Rectal smooth muscle tissue (tissue), 1 donor: ENCODE measurements around the gene NDE1.

Experiments used
- H3K27ac ChIP-seq: one replicate; pipeline ENCODE4 v1.7.0; 2013; ENCODE audit warnings: low read depth, low read length, inconsistent platforms
- H3K27me3 ChIP-seq: one replicate; pipeline ENCODE4 v1.7.0; 2013; ENCODE audit warnings: low read length; ENCODE audit not compliant: control insufficient read depth, insufficient read depth
- H3K36me3 ChIP-seq: one replicate; pipeline ENCODE4 v1.7.0; 2013; ENCODE audit warnings: low read length; ENCODE audit not compliant: control insufficient read depth, insufficient read depth
- H3K4me1 ChIP-seq: one replicate; pipeline ENCODE4 v1.7.0; 2013; ENCODE audit warnings: low read length; ENCODE audit not compliant: control insufficient read depth, insufficient read depth
- H3K4me3 ChIP-seq: one replicate; pipeline ENCODE4 v1.7.0; 2013; ENCODE audit warnings: low read length
- H3K9ac ChIP-seq: one replicate; pipeline ENCODE4 v1.7.0; 2013; ENCODE audit warnings: low read length

The NDE1 gene

GRCh38 chr16:15757630-15758251 lies 107.7 kb downstream of the NDE1 start:
- Histone ChIP-seq H3K27ac (no peak overlapping the region), H3K4me1 (peaks cover 6% of the 10 kb centered on the region), H3K4me3 (no peak overlapping the region), H3K36me3 (peaks cover 43% of the 10 kb centered on the region), H3K27me3 (no peaks in the 10 kb centered on the region), H3K9ac (no peak overlapping the region)

DNA sequence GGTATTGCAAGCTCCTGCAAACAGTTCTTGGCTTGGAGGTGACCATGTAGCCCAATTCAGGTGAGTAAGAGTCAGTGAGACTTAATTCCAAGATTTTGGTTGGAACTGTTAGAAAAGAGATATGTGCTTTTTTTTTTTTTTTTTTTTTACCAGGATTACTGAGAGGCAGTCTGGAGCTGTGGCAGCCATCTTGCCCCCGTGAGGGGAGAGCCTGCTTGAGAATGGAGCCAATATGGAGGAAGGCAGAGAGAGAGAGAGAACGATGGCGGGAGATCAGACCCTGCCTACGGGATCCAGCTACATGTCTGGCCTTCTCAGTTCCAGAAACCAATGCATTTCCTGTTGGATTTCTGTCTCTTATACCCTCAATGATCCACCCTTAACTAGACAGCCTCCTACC lies 109.0 kb downstream of the NDE1 start:
- Histone ChIP-seq H3K9ac (no peak overlapping the region), H3K4me1 (peaks cover 8% of the 10 kb centered on the region), H3K27ac (peak overlapping the region; percentile 7)

GRCh38 chr16:15760129-15760528 lies 110.1 kb downstream of the NDE1 start:
- peaks cover 29% of the 10 kb centered on the region for H3K36me3 ChIP-seq
- H3K4me3 ChIP-seq = no peak overlapping the region
- H3K27me3 ChIP-seq = no peaks in the 10 kb centered on the region
- no peak overlapping the region for H3K27ac ChIP-seq
- H3K9ac ChIP-seq = no peak overlapping the region
- H3K4me1 ChIP-seq = peaks cover 14% of the 10 kb centered on the region

More for the DNA sequence above, 109.0 kb downstream of the NDE1 start:
- Histone ChIP-seq H3K4me3 (no peak overlapping the region), H3K36me3 (peaks cover 32% of the 10 kb centered on the region), H3K27me3 (no peaks in the 10 kb centered on the region)

- no peak overlapping the region for H3K4me3 ChIP-seq
- H3K9ac ChIP-seq = no peak overlapping the region
- H3K4me1 ChIP-seq = peaks cover 16% of the 10 kb centered on the region
- peak overlapping the region; percentile 55 for H3K27ac ChIP-seq
- H3K27me3 ChIP-seq = no peaks in the 10 kb centered on the region
- peaks cover 21% of the 10 kb centered on the region for H3K36me3 ChIP-seq
Observed at GRCh38 chr16:15764112-15764511, 114.1 kb downstream of the NDE1 start.

- Histone ChIP-seq H3K27ac (peak overlapping the region; percentile 44), H3K4me3 (no peak overlapping the region), H3K27me3 (no peaks in the 10 kb centered on the region), H3K36me3 (peaks cover 13% of the 10 kb centered on the region), H3K9ac (no peak overlapping the region), H3K4me1 (peaks cover 17% of the 10 kb centered on the region)
Observed at GRCh38 chr16:15765116-15765515, 115.1 kb downstream of the NDE1 start.

DNA sequence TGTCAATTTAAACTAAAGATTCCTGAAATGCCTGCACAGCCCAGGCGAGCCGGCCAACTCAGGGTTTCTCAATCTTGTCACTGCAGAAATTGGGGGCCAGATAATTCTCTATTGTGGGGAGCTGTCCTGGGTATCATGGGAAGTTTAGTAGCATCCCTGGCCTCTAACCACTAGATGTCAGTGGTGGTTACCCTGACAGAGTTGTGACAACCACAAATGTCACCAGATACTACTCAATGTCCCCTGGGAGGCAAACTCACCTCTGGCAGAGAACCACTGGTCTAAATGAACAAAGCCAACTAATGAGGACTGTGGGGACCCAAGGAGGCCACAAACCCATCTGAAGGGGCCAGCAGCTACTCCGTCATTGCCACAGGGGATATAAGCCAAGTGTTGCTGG lies 115.8 kb downstream of the NDE1 start:
- Histone ChIP-seq H3K4me3 (no peak overlapping the region), H3K4me1 (peaks cover 19% of the 10 kb centered on the region), H3K36me3 (peaks cover 15% of the 10 kb centered on the region), H3K27ac (peak overlapping the region; percentile 54), H3K27me3 (no peaks in the 10 kb centered on the region), H3K9ac (no peak overlapping the region)

- H3K27ac ChIP-seq = no peak overlapping the region
- no peaks in the 10 kb centered on the region for H3K27me3 ChIP-seq
- H3K4me3 ChIP-seq = no peak overlapping the region
- H3K9ac ChIP-seq = no peak overlapping the region
- peaks cover 19% of the 10 kb centered on the region for H3K4me1 ChIP-seq
- H3K36me3 ChIP-seq = peaks cover 20% of the 10 kb centered on the region
Observed at GRCh38 chr16:15766918-15767317, 116.9 kb downstream of the NDE1 start.

- Histone ChIP-seq H3K4me3 (no peak overlapping the region), H3K9ac (no peak overlapping the region), H3K4me1 (peaks cover 11% of the 10 kb centered on the region), H3K27ac (no peak overlapping the region), H3K27me3 (no peaks in the 10 kb centered on the region), H3K36me3 (peaks cover 21% of the 10 kb centered on the region)
Observed at GRCh38 chr16:15768201-15768600, 118.2 kb downstream of the NDE1 start.

GRCh38 chr16:15769239-15769638 lies 119.2 kb downstream of the NDE1 start:
- peak overlapping the region; percentile 22 for H3K27ac ChIP-seq
- peaks cover 15% of the 10 kb centered on the region for H3K4me1 ChIP-seq
- H3K4me3 ChIP-seq = no peak overlapping the region
- no peaks in the 10 kb centered on the region for H3K27me3 ChIP-seq
- H3K36me3 ChIP-seq = peaks cover 21% of the 10 kb centered on the region
- H3K9ac ChIP-seq = no peak overlapping the region

GRCh38 chr16:15770107-15770506 lies 120.1 kb downstream of the NDE1 start:
- Histone ChIP-seq H3K27ac (peak overlapping the region; percentile 21), H3K9ac (no peak overlapping the region), H3K4me3 (no peak overlapping the region), H3K4me1 (peaks cover 9% of the 10 kb centered on the region), H3K27me3 (no peaks in the 10 kb centered on the region), H3K36me3 (peaks cover 21% of the 10 kb centered on the region)

GRCh38 chr16:15770512-15770911 lies 120.5 kb downstream of the NDE1 start:
- Histone ChIP-seq H3K4me3 (no peak overlapping the region), H3K4me1 (peaks cover 9% of the 10 kb centered on the region), H3K27me3 (no peaks in the 10 kb centered on the region), H3K36me3 (peaks cover 21% of the 10 kb centered on the region), H3K9ac (no peak overlapping the region), H3K27ac (peak overlapping the region; percentile 21)

- peaks cover 7% of the 10 kb centered on the region for H3K4me1 ChIP-seq
- H3K27me3 ChIP-seq = no peaks in the 10 kb centered on the region
- no peak overlapping the region for H3K4me3 ChIP-seq
- H3K9ac ChIP-seq = no peak overlapping the region
- H3K36me3 ChIP-seq = peaks cover 23% of the 10 kb centered on the region
- H3K27ac ChIP-seq = peak overlapping the region; percentile 33
Observed at GRCh38 chr16:15771694-15772093, 121.6 kb downstream of the NDE1 start.

- H3K4me1 ChIP-seq = peaks cover 7% of the 10 kb centered on the region
- H3K9ac ChIP-seq = no peak overlapping the region
- H3K36me3 ChIP-seq = peaks cover 24% of the 10 kb centered on the region
- no peaks in the 10 kb centered on the region for H3K27me3 ChIP-seq
- H3K27ac ChIP-seq = no peak overlapping the region
- H3K4me3 ChIP-seq = no peak overlapping the region
Observed at GRCh38 chr16:15772579-15773293, 122.7 kb downstream of the NDE1 start.
